Endothelial cell of umbilical vein (primary cell): ENCODE results near the gene CDC26.

Experiments
- EZH2 ChIP-seq: IDR thresholded peaks from 2 replicates; pipeline ENCODE4 v1.6.1; 2012; ENCODE audit warnings: borderline replicate concordance, low read depth, mild to moderate bottlenecking, moderate library complexity, low read length, inconsistent platforms; ENCODE audit not compliant: severe bottlenecking
- JUN ChIP-seq: IDR thresholded peaks from 2 replicates; pipeline ENCODE4 v1.6.1; 2011; ENCODE audit warnings: borderline replicate concordance, low read depth; ENCODE audit not compliant: insufficient read length, insufficient read depth
- POLR2A ChIP-seq: IDR thresholded peaks from 2 replicates; pipeline ENCODE4 v1.6.1; 2012; ENCODE audit warnings: low read depth, mild to moderate bottlenecking, control low read depth, low read length
- POLR2AphosphoS5 ChIP-seq: IDR thresholded peaks from 2 replicates; pipeline ENCODE4 v1.6.1; 2012; ENCODE audit warnings: low read depth, mild to moderate bottlenecking, control low read depth, low read length, moderate library complexity; ENCODE audit not compliant: insufficient read depth
- TF ChIP-seq, protein P1 (sequence below), 2 donors: IDR thresholded peaks; 1 replicate in 1 of 2; 2 replicates in 1 of 2; pipeline ENCODE4 v1.5.1; 2011; ENCODE audit warnings: low read length in 2 of 2, mild to moderate bottlenecking in 2 of 2, moderate library complexity in 2 of 2, control low read depth in 1 of 2, inconsistent platforms in 1 of 2, low read depth in 1 of 2; ENCODE audit not compliant: insufficient read depth in 1 of 2; ENCODE audit errors: extremely low read depth in 1 of 2

GRCh38 chr9:113274474-113275156 is 757 bp downstream of the CDC26 start:
- TF ChIP-seq, protein P1, sequence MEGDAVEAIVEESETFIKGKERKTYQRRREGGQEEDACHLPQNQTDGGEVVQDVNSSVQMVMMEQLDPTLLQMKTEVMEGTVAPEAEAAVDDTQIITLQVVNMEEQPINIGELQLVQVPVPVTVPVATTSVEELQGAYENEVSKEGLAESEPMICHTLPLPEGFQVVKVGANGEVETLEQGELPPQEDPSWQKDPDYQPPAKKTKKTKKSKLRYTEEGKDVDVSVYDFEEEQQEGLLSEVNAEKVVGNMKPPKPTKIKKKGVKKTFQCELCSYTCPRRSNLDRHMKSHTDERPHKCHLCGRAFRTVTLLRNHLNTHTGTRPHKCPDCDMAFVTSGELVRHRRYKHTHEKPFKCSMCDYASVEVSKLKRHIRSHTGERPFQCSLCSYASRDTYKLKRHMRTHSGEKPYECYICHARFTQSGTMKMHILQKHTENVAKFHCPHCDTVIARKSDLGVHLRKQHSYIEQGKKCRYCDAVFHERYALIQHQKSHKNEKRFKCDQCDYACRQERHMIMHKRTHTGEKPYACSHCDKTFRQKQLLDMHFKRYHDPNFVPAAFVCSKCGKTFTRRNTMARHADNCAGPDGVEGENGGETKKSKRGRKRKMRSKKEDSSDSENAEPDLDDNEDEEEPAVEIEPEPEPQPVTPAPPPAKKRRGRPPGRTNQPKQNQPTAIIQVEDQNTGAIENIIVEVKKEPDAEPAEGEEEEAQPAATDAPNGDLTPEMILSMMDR (IDR thresholded peaks at IDR 0.05; ENCODE audit: extremely low read depth in 1 of 2, insufficient read depth in 1 of 2, low read depth in 1 of 2, low read length in 2 of 2): peak; percentile 50 to 52
- no peak for TF ChIP-seq EZH2
- no peak for TF ChIP-seq POLR2A
- no peak for TF ChIP-seq POLR2AphosphoS5
- TF ChIP-seq JUN: no peak
